SK-N-SH (cell line): Measurements from ENCODE around the gene GTPBP4. TPM values are rescaled to one million over a fixed set of nuclear protein-coding genes. Genes with fewer than 3 reads are reported as not detected.

ENCODE experiments used
- CTCF ChIA-PET: fragments of 300-600, 350-600 bp; formaldehyde crosslinking; extraction: SDS; loops from one replicate; lab custom pipeline; 2021; lab: Yijun Ruan, JAX
- POLR2A ChIA-PET: fragments of 350-600 bp; sonication (Branson Sonifier 250); formaldehyde crosslinking; extraction: SDS; loops from one replicate; lab custom pipeline; 2020; ENCODE audit warnings: antibody characterized with exemption, inconsistent platforms; lab: Yijun Ruan, JAX
- DNase-seq: peaks from one replicate; pipeline ENCODE4 v3.0.0; 2012
- H2AFZ ChIP-seq: fragments of 200-600 bp; sonication (generic); 2 replicates; pipeline ENCODE4 v1.8.1; 2016; ENCODE audit warnings: antibody characterized with exemption, mild to moderate bottlenecking, low read depth
- H3F3A ChIP-seq: fragments of 200-600 bp; sonication (generic); replicated peaks from 2 replicates; pipeline ENCODE3; 2016; ENCODE audit warnings: antibody characterized with exemption, mild to moderate bottlenecking; ENCODE audit not compliant: insufficient read depth
- H3K27ac ChIP-seq, 2 experiments: fragments of 200-500 bp in 1 of 2; fragments of 200-600 bp in 1 of 2; sonication (Bioruptor generic) in 1 of 2; sonication (generic), shearing (Covaris generic) in 1 of 2; 2 replicates each; pipeline versions ENCODE4 v1.5.1 to v1.6.1; 2014 to 2016; ENCODE audit warnings: low read depth in 2 of 2, inconsistent platforms in 1 of 2, low read length in 1 of 2, mild to moderate bottlenecking in 1 of 2, mixed read lengths in 1 of 2
- H3K27me3 ChIP-seq: fragments of 200-600 bp; sonication (generic), shearing (Covaris generic); 2 replicates; pipeline ENCODE4 v1.6.1; 2016; ENCODE audit warnings: mixed run types; ENCODE audit not compliant: insufficient read depth
- H3K36me3 ChIP-seq, 2 experiments: fragments of 200-500 bp in 1 of 2; fragments of 200-600 bp in 1 of 2; sonication (Bioruptor generic) in 1 of 2; sonication (generic) in 1 of 2; replicated peaks in 1 of 2; 2 replicates each; pipeline versions ENCODE3 to v1.5.1; 2014 to 2016; ENCODE audit warnings: low read length in 1 of 2, mild to moderate bottlenecking in 1 of 2; ENCODE audit not compliant: insufficient read depth in 2 of 2, control insufficient read depth in 1 of 2
- H3K4me1 ChIP-seq, 2 experiments: fragments of 200-500 bp in 1 of 2; fragments of 200-600 bp in 1 of 2; sonication (Bioruptor generic) in 1 of 2; sonication (generic), shearing (Covaris generic) in 1 of 2; 2 replicates each; pipeline versions ENCODE4 v1.5.1 to v1.6.1; 2014 to 2016; ENCODE audit warnings: low read depth in 1 of 2, low read length in 1 of 2, mixed run types in 1 of 2; ENCODE audit not compliant: insufficient read depth in 2 of 2, control insufficient read depth in 1 of 2
- H3K4me2 ChIP-seq: fragments of 200-600 bp; sonication (generic), shearing (Covaris generic); 2 replicates; pipeline ENCODE4 v1.6.1; 2017; ENCODE audit warnings: mixed run types
- H3K4me3 ChIP-seq, 2 experiments: fragments of 200-500 bp in 1 of 2; fragments of 200-600 bp in 1 of 2; sonication (Bioruptor generic) in 1 of 2; sonication (generic), shearing (Covaris generic) in 1 of 2; 2 replicates each; pipeline versions ENCODE4 v1.5.1 to v1.8.1; 2014 to 2016; ENCODE audit warnings: low read depth in 2 of 2, inconsistent platforms in 1 of 2, low read length in 1 of 2, mild to moderate bottlenecking in 1 of 2, mixed read lengths in 1 of 2, moderate library complexity in 1 of 2
- H3K79me2 ChIP-seq: fragments of 200-600 bp; sonication (generic); 2 replicates; pipeline ENCODE4 v1.8.1; 2017; ENCODE audit warnings: mild to moderate bottlenecking; ENCODE audit not compliant: insufficient read depth
- H3K9ac ChIP-seq: fragments of 200-600 bp; sonication (generic); 2 replicates; pipeline ENCODE4 v1.6.1; 2017; ENCODE audit warnings: mixed run types
- H3K9me2 ChIP-seq: fragments of 200-600 bp; sonication (generic); 2 replicates; pipeline ENCODE4 v1.6.1; 2017; ENCODE audit warnings: mixed run types
- H3K9me3 ChIP-seq: fragments of 200-600 bp; sonication (generic); 2 replicates; pipeline ENCODE4 v1.6.1; 2017; ENCODE audit warnings: mixed run types, mild to moderate bottlenecking, moderate library complexity
- H4K20me1 ChIP-seq: fragments of 200-600 bp; sonication (generic); 2 replicates; pipeline ENCODE4 v1.6.1; 2017; ENCODE audit warnings: mild to moderate bottlenecking, mixed run types; ENCODE audit not compliant: insufficient read depth
- CTCF ChIP-seq: fragments of 200-600 bp; sonication (generic); IDR thresholded peaks from 2 replicates; pipeline ENCODE4 v1.6.1; 2017; ENCODE audit warnings: antibody characterized with exemption, mild to moderate bottlenecking, moderate library complexity
- ELF1 ChIP-seq: IDR thresholded peaks from 2 replicates; pipeline ENCODE4 v1.4.0; 2012
- EP300 ChIP-seq, 2 experiments: IDR thresholded peaks; 2 replicates each; pipeline versions ENCODE4 v1.4.0 to v1.6.1; 2012; ENCODE audit warnings: borderline replicate concordance in 1 of 2, low read depth in 1 of 2, low read length in 1 of 2
- EZH2phosphoT487 ChIP-seq: fragments of 200-600 bp; sonication (generic); IDR thresholded peaks from 2 replicates; pipeline ENCODE4 v1.6.1; 2017; ENCODE audit warnings: low read depth, mixed run types, mild to moderate bottlenecking, antibody characterized with exemption, moderate library complexity, borderline replicate concordance
- FOXM1 ChIP-seq: IDR thresholded peaks from 2 replicates; pipeline ENCODE4 v1.4.0; 2012; ENCODE audit warnings: low read depth, mild to moderate bottlenecking
- GABPA ChIP-seq: IDR thresholded peaks from 2 replicates; pipeline ENCODE4 v1.4.0; 2012; ENCODE audit warnings: low read depth, mild to moderate bottlenecking
- JUND ChIP-seq: IDR thresholded peaks from 2 replicates; pipeline ENCODE4 v1.4.0; 2012
- MEF2A ChIP-seq: IDR thresholded peaks from 2 replicates; pipeline ENCODE4 v1.4.0; 2012; ENCODE audit warnings: low read depth, borderline replicate concordance
- NFIC ChIP-seq: IDR thresholded peaks from 2 replicates; pipeline ENCODE4 v1.4.0; 2012; ENCODE audit warnings: borderline replicate concordance
- POLR2AphosphoS5 ChIP-seq: IDR thresholded peaks from 2 replicates; pipeline ENCODE4 v1.6.1; 2012; ENCODE audit warnings: low read depth, low read length
- RCOR1 ChIP-seq: fragments of 150-350 bp; IDR thresholded peaks from 2 replicates; pipeline ENCODE4 v1.6.1; 2017; ENCODE audit warnings: antibody characterized with exemption, low read length
- REST ChIP-seq: IDR thresholded peaks from 2 replicates; pipeline ENCODE4 v1.6.1; 2012; ENCODE audit warnings: mild to moderate bottlenecking, low read depth, low read length, moderate library complexity
- RXRA ChIP-seq: IDR thresholded peaks from 2 replicates; pipeline ENCODE4 v1.4.0; 2012; ENCODE audit warnings: low read depth, mild to moderate bottlenecking, borderline replicate concordance
- SIN3A ChIP-seq: IDR thresholded peaks from 2 replicates; pipeline ENCODE4 v1.6.1; 2012; ENCODE audit warnings: low read depth, mild to moderate bottlenecking, low read length, moderate library complexity, borderline replicate concordance
- SMC3 ChIP-seq: IDR thresholded peaks from 2 replicates; pipeline ENCODE4 v1.6.1; 2012; ENCODE audit warnings: low read depth, low read length, improper control_type of control experiment
- TAF1 ChIP-seq: IDR thresholded peaks from 2 replicates; pipeline ENCODE4 v1.6.1; 2012; ENCODE audit warnings: low read depth, mild to moderate bottlenecking, low read length, moderate library complexity, borderline replicate concordance
- YY1 ChIP-seq: IDR thresholded peaks from 2 replicates; pipeline ENCODE4 v1.4.0; 2012; ENCODE audit warnings: low read depth, mild to moderate bottlenecking
- WGBS: methylation state at CpG from one replicate; pipeline ENCODE4 v1.1.6; 2017; ENCODE audit warnings: low lambda C conversion rate; 5-methylcytosine and 5-hydroxymethylcytosine counted together
- polyA plus RNA-seq, 3 experiments: library from polyadenylated mRNA; depleted of rRNA; stranded (reverse); fragments of >200 nt; gene quantifications; 2 replicates each; pipeline ENCODE4 v1.2.3, GENCODE V29; 2012
- TF ChIP-seq, protein P1 (sequence below): fragments of 150-350 bp; IDR thresholded peaks from 2 replicates; pipeline ENCODE4 v1.6.1; 2016; ENCODE audit warnings: mild to moderate bottlenecking, low read depth, low read length

The GTPBP4 gene
- polyA plus RNA-seq, 1 of the 3 experiments (the other 2 are of a cell fraction): 36.6 TPM

GRCh38 chr10:947881-948280 is 40.4 kb upstream of the GTPBP4 start:
- POLR2A ChIA-PET: no interaction called here
- 83% methylated on average over 10 of the region's 10 CpGs for WGBS

DNA sequence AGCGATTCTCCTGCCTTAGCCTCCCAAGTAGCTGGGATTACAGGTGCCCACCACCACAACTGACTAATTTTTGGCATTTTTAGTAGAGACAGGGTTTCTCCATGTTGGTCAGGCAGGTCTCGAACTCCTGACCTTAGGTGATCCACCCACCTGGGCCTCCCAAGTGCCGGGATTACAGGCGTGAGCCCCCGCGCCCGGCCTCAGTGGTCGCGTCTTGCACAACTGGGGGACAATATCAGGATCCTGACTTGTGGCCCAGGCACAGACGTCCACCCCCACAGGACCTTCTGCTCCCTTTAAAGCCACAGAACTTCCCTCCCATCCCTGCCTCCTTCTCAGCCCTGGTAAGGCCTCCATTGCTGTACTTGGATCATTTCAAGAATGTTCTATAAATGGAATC is 39.9 kb upstream of the GTPBP4 start:
- Histone ChIP-seq H3K27me3 (no peaks in the 10 kb centered on the region), H3K4me3 (no peak overlapping the region), H4K20me1 (no peaks in the 10 kb centered on the region), H3F3A (no peaks in the 10 kb centered on the region), H3K79me2 (no peaks in the 10 kb centered on the region), H3K9me3 (no peaks in the 10 kb centered on the region), H3K9ac (no peak overlapping the region), H2AFZ (no peak overlapping the region), H3K27ac (no peak overlapping the region), H3K9me2 (no peaks in the 10 kb centered on the region), H3K36me3 (no peaks in the 10 kb centered on the region), H3K4me1 (peaks cover 0 to 4% of the 10 kb centered on the region in 2 experiments; a peak in 1 of 4 replicates), H3K4me2 (no peak overlapping the region)
- ChIA-PET POLR2A (no interaction called here), CTCF (no interaction called here)
- DNase-seq: no peak
- WGBS: 69% methylated on average over 5 of the region's 10 CpGs
- TF ChIP-seq SIN3A: no peak
- TF ChIP-seq GABPA: no peak
- no peak for TF ChIP-seq EP300 (IDR thresholded peaks at IDR 0.05; ENCODE audit: borderline replicate concordance in 1 of 2, low read depth in 1 of 2, low read length in 1 of 2)
- no peak for TF ChIP-seq NFIC
- TF ChIP-seq YY1: no peak
- no peak for TF ChIP-seq TAF1
- TF ChIP-seq POLR2AphosphoS5: no peak
- TF ChIP-seq SMC3: no peak
- no peak for TF ChIP-seq ELF1
- no peak for TF ChIP-seq RXRA
- no peak for TF ChIP-seq RCOR1
- TF ChIP-seq MEF2A: no peak
- TF ChIP-seq JUND: no peak
- no peak for TF ChIP-seq FOXM1
- no peak for TF ChIP-seq CTCF

More at GRCh38 chr10:947881-948280, 40.4 kb upstream of the GTPBP4 start:
- Histone ChIP-seq H3K27ac (no peak overlapping the region), H3K9me2 (no peaks in the 10 kb centered on the region), H3F3A (no peaks in the 10 kb centered on the region), H4K20me1 (no peaks in the 10 kb centered on the region), H2AFZ (no peak overlapping the region), H3K79me2 (no peaks in the 10 kb centered on the region), H3K9ac (no peak overlapping the region), H3K4me3 (no peak overlapping the region), H3K4me2 (no peak overlapping the region), H3K4me1 (peaks cover 0 to 4% of the 10 kb centered on the region in 2 experiments; a peak in 1 of 4 replicates), H3K9me3 (no peaks in the 10 kb centered on the region), H3K36me3 (no peaks in the 10 kb centered on the region), H3K27me3 (no peaks in the 10 kb centered on the region)
- TF ChIP-seq RCOR1 (no peak), REST (no peak), EZH2phosphoT487 (no peak)
- TF ChIP-seq, protein P1, sequence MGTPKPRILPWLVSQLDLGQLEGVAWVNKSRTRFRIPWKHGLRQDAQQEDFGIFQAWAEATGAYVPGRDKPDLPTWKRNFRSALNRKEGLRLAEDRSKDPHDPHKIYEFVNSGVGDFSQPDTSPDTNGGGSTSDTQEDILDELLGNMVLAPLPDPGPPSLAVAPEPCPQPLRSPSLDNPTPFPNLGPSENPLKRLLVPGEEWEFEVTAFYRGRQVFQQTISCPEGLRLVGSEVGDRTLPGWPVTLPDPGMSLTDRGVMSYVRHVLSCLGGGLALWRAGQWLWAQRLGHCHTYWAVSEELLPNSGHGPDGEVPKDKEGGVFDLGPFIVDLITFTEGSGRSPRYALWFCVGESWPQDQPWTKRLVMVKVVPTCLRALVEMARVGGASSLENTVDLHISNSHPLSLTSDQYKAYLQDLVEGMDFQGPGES: no peak
- DNase-seq: no peak
- CTCF ChIA-PET: no interaction called here
